ENCODE results near the gene PPIL6.
"Not testable (repeated sequence)": the region's sequence is repeated elsewhere in the genome, so short reads cannot be mapped to it uniquely, and the experiment has no call there.

PPIL6 gene

DNA sequence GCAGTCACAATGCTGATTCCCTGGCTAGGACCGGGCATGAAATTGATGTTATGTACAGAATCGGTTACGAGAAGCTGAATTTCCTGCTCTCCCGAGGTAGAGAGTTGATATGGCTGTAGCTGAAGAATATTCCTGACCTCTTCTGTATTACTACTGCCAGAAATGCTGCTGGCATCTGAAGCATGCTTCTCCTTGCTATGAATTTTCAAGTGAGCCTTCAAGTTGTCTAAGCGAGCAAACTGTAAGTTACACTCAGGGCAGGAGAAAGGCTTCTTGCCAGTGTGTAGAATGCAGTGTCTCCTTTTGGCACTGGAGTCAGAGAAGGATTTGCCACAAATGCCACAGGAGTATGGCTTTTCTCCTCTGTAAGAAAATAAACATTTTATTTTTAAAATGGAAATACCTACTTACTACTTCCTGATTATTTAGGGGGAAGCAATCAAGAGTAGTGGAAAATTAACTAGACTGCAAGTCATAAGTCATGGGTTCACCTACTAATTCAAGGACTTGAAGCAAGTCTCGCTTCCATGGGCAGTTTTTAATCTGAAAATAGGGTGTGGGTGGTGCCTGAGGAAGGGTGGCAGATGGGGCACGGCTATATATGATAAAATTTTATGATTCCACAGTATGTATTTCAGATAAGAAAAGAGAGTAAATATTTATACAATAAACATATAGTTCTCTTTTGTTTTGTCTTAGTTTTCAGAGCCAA is 25.9 kb upstream of the PPIL6 start:
- DNase-seq (ENCODE audit: low read depth), result no peak

- DNase-seq (ENCODE audit: low read depth), result no peak
Observed at GRCh38 chr6:109465772-109466171, 25.3 kb upstream of the PPIL6 start.

DNA sequence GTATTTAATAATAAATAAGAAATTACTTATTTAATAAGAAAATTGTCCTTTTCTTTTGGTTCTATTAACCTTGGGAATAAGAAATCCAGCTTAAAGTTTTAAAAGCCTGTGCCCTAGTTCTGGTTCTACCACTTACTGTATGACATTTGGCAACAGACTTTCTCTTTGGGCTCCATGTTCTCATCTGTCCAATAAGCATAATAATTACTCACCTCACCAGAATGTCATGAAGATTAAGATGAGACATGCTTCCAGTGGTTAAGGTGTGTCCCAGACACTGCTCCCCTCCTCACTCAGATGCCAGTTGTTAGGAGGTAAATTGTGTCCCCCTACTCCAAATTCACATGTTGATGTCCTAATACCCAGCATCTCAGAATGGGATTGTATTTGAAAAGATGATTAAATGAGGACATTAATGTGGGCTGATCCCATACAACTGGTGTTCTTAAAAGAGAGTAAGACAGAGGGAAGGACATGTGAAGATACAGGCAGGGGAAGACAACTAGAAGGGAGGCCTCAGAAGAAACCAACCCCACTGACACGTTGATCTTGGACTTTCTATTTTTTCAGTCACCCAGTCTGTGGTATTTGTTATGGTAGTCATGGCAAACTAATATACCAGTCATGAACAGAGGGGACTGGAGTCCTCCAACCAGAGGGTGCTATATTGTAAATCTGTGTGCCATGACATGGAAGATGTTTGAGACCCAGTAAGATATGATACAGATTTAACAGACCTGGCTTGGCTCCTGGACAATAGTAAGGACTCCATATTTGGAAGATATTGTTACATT is 21.5 kb upstream of the PPIL6 start:
- DNase-seq (ENCODE audit: low read depth), result no peak

DNA sequence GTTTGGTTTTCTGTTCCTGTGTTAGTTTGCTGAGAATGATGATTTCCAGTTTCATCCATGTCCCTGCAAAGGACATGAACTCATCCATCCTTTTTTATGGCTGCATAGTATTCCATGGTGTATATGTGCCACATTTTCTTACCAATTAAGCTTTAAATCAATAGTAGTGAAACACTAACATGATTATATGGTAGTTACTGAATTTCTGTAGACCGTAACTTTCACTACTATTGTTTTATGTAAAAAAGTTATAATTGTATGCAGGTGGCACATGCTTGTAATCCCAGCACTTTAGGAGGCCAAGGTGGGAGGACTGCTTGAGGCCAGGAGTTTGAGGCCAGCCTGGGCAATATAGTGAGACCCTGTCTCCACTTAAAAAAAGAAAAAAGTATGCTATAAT is 20.8 kb upstream of the PPIL6 start:
- not testable (repeated sequence) for DNase-seq (ENCODE audit: low read depth)

DNA sequence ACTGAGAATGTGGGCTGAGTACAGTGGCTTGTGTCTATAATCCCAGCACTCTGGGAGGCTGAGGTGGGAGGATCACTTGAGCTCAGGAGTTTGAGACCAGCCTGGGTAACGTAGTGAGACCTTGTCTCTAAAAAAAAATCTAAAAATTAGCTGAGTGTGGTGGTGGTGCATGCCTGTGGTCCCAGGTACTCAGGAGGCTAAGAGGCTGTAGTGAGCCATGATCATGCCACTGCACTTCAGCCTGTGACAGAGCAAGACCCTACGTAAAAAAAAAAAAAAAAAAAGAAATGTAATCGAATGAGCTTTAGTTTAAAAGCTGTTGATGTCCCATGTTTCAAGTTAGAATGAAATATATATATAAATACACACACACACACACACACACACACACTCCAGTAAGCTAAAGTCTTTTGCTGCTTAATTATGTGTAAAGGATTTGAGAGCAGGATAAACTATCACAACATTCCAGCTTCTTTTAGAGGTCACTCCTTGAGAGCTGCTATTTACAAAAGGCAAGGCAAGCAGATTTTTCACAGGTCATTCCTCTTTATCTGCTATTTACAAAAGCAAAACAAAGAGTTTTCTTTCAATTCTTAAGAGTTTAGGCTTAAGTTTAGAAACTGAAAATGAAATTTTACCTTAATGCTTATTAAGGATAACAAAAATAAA is 19.9 kb upstream of the PPIL6 start:
- no peak for DNase-seq (ENCODE audit: low read depth)

GRCh38 chr6:109458774-109459531 is 18.5 kb upstream of the PPIL6 start:
- peak; percentile 22 for DNase-seq (ENCODE audit: low read depth)

GRCh38 chr6:109457562-109457996 is 17.2 kb upstream of the PPIL6 start:
- no peak for DNase-seq (ENCODE audit: low read depth)

DNA sequence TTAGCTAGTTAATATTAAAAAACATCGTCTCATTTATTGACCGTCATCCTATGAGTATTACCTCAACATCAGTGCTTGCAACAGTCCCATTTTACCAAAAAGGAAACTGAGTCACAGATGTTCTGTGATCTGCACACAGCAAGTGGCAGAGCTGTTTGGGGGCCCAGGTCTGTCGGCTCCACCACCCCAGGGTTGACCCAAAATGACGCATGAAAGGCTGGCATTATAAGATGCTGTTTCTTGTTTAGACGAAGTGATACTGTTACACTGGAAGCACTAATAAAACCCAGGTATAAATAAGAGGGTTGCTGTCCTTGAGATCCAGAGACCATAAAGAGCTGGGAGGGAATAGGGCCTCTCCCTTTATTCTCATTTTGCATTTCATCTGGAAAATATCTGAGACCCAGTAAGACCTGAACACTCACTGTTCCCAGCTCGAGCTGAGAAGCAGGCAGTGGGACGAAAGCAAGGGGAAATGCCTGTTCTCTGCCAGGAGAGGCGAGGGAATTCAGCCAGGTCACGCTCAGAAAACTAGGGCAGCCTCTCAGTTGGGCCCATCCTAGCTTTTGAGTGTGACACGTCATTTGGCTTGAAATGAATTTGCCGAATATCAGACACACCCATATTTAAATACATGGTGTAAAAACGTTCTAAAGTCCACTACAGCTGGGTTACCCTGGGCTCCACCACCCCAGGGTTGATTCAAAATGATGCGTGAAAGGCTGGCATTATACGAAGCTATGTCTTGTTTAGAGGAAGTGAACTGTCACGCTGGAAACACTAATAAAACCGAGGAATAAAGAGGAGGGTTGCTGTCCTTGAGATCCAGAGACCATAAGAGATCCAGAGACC is 16.5 kb upstream of the PPIL6 start:
- DNase-seq (ENCODE audit: low read depth), result no peak

- DNase-seq (ENCODE audit: low read depth), result no peak
Observed at GRCh38 chr6:109456111-109456583, 15.7 kb upstream of the PPIL6 start.

DNA sequence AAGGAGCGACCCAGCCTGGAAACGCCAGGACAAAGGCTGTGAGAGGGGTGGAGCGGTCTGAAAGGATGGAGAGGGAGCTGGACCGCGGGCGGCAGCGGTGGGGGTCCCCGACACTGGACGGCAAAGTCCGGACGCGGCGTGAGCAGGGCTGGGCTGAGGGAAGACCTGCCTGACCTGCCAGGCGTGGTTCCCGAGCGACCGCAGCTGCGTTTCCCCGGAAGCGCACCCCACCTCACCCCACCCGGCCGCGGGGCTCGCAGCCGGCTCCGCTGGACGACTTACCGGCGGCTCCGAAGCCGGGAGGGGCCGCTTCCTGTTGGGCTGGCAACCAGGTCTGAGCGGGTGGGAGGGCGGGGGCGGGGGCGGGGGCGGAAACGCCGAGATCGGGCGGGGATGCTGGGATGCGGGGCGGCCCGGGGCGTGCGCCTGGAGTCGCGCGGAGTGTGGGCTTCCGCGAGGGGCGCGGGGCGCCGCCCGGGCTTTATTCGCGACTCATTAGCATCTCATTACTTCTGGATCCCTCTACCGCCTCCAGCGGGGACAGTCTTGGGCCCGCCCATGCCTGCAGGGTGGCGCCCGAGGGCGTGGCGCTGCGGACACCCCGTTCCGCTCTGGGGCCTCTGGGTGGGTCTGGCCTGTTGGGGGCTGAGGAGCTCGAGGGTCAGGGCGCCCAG is 15.1 kb upstream of the PPIL6 start, which contains the start of gene MICAL1:
Gene MICAL1 (minus strand): TSS at position 336 of the 674 bp plus-strand sequence. CDS start 1,576 bp downstream, outside the sequence.
- peak; percentile 56 for DNase-seq (ENCODE audit: low read depth)

GRCh38 chr6:109454496-109455436 is 14.3 kb upstream of the PPIL6 start:
- peak; percentile 59 for DNase-seq (ENCODE audit: low read depth)

DNA sequence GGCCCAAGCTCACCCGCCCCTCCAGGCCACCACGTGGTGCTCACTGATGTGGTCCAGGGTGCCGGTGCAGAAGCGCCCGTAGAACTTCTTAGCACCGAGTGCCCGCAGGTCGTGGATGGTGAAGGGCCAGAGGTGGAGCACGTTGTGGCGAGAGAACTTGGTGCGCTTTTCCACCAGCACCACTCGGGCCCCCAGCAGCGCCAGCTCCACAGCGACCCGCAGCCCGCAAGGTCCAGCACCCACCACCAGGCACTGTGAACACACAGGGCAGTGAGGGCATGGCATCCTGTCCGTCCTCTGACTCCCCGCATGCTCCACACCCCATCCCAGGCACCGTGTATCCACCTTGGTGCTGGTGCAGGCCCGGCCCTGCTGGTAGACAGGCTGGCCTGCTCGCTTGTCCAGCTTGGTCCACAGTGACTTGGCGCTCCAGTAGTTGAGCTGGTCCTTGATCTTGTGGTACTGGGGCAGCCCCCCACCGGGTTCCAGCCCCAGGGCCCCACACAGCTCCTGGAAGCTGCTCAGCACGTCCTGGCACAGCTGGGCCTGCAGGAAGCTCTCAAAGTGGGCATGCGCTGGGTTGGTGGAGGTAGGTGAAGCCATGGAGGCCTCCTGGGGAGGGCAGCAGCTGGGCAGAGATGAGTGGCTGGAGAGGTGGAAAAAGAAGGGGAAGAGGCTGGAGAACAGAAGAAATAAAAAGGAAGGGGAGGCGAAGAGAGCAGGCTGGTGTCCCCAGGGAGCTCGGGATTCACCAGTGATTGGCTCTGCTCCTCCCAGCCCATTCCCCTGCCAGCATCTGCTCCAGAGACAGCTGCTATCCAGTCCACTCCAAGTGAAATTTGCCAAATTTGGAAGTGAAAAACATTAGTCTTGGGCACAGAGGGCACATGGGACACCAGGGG is 13.4 kb upstream of the PPIL6 start:
- DNase-seq (ENCODE audit: low read depth), result no peak

DNA sequence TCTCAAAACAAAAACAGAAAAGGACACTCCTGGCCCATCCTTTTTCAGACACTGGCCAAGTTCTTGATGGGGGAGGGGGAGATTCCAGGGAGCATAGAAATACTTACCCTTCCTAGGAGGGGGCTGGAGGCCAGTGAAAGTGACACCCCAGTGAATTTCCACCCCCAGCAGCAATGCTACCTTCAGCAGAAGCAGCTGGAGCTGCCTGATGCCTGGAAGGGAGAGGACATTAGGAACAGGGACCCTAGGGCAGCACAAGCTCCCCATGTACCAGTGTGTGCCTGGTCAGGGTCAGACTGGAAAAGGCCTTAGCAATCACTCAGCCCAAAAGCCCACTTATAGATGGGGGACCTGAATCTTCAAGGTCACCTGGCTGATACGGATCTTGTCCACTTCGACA is 12.7 kb upstream of the PPIL6 start:
- no peak for DNase-seq (ENCODE audit: low read depth)

DNA sequence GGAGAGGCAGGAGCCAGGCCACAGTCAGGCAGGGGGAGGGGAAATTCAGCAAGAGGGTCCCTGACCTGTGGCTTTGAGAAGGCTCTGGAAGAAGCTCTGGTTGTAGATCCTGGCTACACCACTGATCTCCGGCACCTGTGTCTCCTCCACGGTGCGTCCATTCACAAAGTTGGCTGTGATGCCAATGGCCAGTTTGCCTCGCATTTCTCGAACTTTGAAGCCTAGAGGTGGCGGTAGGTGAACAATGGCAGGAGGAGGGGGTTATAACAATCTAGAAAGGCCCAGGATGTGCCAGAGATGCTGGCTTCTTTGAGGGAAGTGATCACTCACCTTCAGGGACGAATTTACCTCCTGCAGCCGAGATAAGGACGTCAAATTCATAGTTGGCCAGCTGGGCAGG is 11.8 kb upstream of the PPIL6 start:
- no peak for DNase-seq (ENCODE audit: low read depth)

- DNase-seq (ENCODE audit: low read depth), result no peak
Observed at GRCh38 chr6:109451376-109451775, 10.9 kb upstream of the PPIL6 start.

GRCh38 chr6:109450801-109451200 is 10.4 kb upstream of the PPIL6 start:
- no peak for DNase-seq (ENCODE audit: low read depth)

- no peak for DNase-seq (ENCODE audit: low read depth)
Observed at GRCh38 chr6:109449795-109450673, 9.6 kb upstream of the PPIL6 start.

Data from stimulated activated CD8-positive, alpha-beta memory T cell treated with anti-CD3 and anti-CD28 coated beads, Interleukin-12 subunit alpha, Interleukin-12 subunit beta, amount 100 ng/mL, for 1 hour (primary cell).